Hepatic stellate cell (primary cell): ENCODE data around the gene PC.

Experiments
- DNase-seq: peaks from one replicate; pipeline ENCODE4 v3.0.0; 2011; ENCODE audit warnings: low spot score

The PC gene

DNA sequence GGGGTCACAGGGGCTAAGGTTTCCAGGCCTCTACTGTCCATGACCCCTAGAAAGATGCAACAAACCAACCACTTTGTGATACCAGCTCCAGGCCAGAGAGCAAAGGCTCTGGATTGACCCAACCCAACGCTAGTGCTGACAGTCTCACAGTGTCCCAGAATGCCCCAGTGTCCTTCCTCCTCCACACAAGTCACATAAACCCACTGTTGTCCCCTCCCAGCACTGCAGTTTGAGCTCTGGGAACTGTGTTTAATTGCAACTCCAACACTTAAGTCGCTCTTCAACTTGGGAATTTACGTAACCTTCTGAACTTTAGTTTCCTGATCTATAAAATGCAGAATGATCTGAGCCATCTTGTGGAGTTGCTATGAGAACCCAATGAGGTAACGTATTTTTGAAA lies 47.5 kb downstream of the PC start:
- no peak for DNase-seq

DNA sequence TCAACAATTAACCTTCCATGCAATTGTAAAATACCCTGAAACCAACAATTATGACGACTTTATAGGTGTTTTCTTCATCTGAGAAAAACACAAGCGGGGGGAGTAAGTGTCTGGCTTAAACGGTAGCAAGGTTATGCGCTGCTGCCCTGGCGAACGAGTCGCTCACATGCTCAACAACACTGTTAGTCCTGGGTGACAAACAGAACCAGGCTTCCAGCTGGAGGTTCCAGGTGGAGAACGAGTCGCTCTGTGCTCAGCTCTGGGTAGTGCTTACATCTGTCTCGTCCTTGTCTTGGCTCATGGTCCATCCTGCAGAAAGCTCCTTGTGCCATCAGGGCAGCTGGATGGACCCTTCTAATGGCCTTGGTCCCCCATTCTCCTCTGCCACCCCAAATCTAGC lies 48.2 kb downstream of the PC start:
- DNase-seq, result no peak

DNA sequence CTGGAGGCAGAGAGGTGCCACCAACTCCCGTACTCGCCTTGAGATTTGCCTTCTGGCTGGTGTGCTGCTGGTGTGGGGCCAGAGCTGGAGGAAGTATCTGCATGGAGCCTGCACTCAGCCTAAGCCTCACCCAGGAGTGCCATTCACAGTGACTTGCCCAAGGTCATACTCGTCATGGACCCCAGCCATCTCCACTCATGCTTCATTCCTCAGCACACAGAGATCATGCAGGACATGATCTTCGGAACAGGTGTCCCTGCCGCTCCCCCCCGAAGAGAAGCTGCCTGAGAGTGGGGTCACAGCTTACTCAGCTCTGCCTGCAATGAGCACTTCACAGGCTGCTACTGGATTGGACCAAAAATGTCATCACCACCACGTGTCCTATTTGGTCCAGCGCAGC lies 49.0 kb downstream of the PC start:
- no peak for DNase-seq

DNA sequence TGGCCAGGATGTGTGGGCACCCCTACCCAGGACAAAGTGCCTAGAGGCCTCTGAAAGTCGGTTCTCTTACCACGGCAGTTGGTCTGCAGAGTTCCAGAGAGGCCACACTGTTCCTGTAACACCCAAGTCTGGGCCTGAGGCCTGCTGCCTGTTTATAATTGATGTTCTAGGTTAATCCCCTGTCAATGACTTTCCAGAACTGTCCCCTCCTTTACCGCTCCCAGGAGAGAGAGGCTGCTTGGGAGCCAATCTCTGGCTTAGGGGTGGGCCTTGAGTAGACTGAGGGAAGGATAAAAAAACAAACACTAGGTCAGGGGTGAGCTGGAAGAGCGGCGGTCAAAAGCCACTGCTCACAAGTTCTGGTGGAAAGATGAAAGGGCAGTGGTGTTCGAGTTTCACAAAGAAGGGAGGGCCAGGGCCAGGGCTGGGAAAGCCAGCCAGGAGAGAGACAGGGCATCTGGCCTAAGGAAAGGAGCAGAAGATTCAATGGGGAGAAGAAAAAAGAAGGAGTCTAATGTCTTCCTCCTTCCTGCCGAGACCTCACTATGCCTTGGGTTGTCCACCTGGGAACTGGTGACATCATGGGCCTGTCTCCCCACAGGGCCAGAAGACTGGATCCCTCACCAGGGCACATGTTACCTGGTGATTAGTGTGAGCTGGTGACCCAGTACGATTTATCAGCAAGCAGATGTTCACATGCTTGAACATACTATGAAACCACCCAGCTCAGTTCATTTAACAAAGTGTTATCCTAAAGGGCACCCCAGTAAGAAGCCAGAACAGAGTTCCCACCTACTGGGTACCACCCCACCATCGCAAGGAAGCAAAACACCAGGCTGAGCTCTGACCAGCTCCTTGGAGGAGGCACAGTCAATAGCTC lies 50.2 kb downstream of the PC start:
- DNase-seq, result no peak

DNA sequence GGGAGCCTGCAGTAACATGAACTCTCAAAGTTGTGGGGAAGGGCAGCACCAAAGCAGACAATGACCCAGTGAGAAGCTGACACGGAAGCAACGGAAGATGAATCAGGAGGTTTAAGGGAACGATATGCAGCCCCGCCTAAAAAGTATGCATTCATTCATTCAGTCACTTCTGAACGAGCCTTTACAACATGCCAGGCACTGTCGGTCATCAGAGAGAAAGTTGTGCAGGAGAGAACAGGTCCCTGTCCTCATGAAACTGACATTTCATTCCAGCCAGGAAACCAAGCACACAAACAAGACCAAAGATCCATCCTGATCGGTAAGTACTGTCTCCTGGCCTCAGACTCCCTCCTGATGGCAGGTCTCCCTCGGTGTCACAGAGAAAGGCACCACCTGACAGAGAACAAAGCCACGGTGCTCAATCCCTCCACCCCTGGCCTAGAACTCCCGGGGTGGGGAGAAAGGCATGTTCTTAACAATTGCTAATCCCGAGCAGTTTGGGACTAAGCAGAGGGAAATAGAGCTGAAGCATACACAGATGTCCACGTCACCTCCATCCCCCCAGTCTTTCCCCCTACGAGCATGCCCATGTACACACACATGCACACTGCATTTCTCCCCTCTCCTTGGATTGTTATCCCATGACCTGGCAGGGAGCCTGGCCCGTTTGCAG lies 52.0 kb downstream of the PC start:
- no peak for DNase-seq

DNA sequence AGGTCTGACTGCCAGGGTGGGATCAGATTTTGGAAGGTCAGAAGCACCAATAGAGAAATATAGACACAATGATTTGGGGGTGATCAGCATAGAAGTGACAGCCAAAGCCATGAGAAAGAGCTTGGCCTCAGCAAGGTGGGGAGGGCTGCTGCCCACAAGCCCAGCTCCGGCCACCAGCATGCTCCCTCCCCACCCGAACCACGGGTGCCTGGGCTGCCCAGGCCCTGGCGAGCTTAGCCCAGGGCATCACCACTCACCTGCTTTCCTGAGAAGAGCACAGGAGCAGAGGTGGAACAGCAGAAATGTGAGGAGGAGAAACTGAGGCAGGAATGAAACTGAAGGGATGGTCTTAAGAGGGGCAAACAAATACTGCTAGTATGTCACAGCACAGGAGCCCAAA lies 52.6 kb downstream of the PC start:
- no peak for DNase-seq

DNA sequence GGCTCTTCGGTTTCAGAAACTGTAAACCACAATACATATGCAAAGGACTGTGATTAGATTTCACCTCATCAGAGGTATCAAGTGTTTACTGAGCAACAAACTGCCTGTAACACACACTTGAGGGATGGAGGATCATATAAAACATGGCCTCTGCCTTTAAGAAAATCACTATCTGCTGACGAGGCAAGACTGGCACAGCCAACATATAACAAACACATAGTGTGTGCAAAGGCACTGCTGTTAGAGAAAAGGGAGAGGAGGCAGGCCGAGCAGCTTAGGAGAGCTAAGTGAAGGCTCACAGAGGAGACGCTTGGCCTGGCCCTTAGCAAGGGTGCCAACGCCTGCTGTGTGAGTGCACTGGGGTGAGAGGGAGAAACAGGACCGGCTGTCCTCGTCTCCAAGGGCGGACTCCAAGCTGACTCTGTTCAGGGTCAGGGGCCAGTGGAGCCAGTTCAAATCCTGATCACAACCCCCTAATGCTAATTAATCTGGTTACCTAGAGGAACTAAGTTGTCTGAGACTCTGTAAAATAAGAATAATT lies 53.1 kb downstream of the PC start:
- DNase-seq, result no peak

DNA sequence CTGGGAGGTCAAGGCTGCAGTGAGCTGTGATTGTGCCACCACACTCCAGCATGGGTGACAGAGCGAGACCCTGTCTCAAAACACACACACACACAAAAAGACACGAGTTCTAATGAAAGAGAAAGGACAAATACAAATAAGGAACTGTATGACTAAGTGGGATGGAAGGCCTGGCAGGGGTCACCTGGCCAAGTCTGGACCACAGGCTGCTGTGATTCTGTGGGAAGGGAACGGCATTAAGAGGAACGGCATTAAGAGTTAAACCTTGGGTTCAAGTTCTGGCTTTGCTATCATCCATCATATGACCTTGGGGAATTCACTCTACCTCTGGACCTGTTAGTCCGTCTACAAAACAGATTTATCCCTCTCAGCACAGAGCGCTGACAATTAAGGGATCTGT lies 53.6 kb downstream of the PC start:
- no peak for DNase-seq

DNA sequence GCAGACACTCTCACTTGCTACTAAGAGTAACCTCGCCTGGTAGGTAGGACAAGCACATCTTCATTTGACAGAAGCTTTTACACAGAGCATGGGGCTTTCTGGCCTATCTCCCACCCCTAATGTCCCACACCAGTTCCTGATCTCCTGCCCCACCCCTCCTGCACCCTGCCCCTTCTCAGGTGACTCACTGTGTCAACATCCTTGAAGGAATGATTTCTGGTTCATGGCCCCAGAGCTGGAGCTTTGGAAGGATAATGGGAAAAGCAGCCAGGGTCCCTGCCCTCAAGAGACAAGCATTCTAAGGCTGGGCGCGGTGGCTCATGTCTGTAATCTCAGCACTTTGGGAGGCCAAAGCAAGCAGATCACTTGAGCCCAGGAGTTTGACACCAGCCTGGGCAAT lies 54.1 kb downstream of the PC start:
- no peak for DNase-seq

DNA sequence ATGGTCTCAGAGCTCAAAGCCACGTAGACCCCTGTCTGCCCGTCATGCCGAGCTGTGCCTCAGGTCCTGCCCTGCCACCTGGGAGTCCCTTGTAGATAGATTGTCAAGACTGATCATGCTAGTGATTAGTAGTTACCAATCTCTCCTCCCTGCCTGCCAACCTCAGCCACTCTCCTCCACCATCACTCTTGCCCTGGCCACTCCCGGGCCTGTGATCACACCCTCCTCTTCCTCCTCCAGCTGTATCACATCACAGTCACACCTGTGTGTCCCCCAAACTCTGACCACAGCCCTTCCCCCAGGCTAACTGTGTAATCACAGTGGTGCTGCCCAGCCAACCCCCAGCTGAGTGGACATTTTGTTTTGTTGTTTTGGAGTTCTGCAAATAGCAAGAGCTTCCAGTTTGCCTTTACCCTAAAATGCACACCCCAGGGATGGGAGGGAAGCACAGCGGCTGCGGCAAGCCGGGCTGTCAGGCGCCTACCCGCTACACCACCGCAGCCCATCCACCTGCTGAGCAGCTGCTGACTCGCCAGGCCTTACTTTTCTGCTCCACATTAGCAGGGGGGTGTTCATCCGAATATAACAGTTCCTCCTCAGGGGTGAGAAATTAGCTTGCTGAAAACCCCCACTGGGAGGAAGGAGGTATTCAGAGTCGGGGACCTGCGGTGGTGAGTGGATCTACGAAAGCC lies 55.6 kb downstream of the PC start:
- no peak for DNase-seq

DNA sequence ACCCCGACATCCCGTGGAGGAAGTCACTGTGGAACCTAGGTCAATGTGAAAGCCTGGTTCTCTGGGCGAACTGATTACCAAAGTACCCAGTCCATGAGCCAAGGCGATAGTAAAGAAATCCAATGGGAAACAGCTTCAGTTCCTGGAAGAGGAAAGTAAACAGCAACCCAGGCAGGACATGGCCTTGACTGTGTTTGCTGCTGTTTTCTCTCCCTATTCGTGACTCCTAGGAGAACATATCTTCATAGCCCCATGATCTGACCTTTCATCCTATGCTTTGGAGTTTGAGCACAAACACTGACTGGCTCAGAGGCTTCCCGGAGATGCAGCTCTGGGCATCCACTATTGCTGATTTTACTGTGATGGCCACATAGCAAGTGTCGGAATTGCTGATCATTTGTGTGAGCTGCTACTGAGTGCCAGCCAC lies 56.2 kb downstream of the PC start:
- no peak for DNase-seq

DNA sequence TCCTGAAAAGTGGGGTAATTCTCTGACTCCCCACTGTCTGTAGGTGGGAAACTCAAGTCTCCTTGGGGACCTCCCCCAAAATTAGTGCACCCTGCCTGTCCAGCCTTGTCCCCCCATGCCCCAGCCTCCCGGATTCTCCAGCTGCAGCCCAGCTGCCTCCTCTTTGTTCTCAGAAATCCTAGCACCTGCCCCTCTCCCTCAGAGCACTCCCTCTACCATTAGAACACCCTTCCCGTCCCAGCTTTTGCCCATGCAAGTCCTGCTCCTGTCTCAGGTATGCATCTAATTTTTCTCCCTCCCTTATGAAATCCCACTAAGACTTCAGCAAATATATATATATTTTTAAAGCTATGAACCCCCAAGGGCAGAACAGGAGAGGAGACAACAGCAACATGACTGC lies 64.0 kb downstream of the PC start:
- DNase-seq, result no peak

DNA sequence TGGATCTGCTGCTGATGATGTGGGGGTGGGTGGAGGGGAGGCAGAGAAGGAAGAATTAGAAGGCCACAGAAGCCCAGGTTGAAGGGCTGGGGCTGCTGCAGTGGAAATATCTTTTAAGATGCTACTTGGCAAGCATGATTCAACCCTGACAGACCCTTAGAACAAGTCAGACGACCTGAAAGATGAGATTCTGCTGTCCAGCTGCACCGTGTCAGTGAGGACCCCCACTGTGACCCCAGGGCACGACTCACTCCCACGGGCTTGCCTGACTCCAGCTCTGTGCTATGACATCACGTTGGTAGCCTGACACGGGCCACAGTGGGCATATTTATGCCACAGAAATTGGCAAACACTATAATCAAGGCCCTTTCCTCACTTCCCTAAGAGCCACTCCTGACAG lies 65.3 kb downstream of the PC start:
- no peak for DNase-seq

DNA sequence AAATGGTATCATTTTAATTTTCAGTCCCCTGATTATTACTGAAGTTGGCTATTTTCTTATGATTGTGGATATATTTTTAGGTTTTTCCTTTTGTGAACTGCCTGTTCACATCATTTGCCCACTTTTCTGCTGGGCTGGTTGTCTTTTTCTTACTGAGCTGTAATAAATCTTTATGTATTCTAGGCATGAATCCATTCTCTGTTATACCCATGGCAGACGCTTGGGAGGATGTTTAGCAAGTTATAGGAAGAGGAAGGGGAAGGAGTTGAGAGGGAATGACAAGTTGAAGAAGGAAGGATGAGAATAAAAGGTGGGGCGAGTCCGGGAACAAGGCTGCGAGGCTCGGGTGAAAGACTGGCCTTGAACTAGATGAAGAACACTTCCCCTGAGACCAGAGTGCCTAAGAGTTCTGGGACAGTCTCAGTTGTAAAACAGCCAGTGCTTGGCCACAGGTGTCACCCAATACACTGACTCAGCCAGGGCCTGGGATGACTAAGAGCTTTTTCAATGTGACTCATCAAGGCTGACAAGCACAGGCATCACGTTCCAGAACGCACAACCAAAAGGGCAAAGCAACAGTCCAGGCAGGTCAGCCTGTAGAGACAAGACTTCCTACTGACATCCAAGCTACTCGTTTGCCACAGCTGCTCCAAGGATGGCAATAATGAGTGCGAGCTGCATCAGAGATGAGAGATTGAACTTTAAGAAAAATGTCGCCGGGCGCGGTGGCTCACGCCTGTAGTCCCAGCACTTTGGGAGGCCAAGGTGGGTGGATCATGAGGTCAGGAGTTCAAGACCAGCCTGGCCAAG lies 66.1 kb downstream of the PC start:
- peak; percentile 91 for DNase-seq

DNA sequence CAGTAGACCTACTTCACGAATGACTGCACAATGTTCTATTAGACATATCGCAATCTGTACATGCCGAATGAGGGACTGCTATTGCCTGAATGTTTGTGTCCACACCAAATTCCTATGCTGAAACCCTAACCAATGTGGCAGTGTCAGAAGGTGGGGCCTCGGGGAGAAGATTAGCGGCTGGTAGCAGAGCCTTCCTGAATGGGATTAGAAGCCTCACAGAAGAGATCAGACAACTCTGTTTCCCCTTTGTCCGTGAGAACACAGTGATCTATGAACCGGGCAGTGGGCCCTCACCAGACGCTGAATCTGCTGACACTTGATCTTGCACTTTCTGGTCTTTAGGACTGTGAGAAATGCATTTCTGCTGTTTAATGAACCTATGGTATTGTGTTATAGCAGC lies 68.2 kb downstream of the PC start:
- no peak for DNase-seq

DNA sequence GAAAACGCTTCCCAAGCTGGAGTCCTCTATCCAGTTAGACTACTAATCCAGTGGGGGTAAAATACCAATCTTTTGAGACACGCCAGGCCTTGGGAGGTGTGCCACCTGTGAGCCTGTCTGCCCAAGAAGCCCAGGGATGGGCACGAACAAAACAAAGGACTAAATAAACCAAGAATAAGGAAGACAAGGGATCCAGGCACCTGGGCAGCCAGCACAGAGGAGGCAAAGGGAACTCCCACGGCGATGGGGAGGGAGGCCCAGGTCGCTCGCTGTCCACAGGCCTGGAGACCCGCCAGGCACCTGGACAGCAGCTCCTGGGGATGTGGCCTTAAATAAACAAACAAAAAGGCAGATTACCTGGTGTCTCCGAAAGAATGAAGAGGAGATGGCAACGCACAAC lies 69.9 kb downstream of the PC start:
- no peak for DNase-seq

DNA sequence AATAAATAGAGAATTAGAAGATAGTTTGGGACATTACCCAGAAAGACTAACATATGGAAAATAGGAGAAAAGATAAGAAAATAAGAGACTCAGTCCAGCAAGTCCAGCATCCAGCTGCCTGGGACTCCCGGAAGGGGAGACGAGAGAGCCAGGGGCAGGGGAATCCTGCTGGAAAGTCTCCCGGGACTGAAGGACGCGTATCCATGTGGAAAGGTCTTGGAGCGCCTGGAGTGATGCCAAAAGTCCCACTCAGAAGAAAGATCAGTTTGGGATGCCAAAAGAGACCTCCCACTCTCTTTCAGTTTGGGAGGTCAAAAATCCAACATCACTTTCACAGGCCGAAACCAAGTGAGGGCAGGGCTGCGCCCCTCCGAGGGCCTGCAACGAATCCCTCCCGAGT lies 70.7 kb downstream of the PC start:
- no peak for DNase-seq

DNA sequence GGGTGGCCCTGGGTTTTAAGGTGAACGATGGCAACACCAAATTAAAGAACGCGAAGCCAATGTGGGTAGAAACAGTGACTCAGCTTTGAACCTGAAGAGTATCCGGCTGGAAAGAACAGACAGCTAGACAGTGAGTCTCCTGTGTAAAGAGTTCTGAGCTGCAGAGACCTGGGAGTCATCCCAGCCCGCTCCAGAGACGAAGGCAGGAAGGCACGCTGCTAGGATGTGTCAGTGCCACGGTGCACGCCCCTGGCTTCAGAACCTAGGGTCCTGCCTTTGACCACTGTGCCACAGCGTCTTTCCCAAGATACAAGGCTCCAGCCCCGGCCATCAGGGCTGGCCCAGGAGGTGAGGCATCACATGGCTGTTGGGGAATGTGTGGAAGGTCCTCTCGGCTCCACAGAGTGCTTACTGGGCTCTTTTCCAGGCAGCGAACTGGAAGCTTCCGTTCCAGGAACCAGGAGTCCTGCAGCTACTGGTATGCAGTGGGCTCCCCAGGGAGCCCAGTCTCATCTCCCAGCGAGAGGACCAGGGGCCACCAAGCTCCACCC lies 71.4 kb downstream of the PC start:
- DNase-seq, result peak; percentile 90

DNA sequence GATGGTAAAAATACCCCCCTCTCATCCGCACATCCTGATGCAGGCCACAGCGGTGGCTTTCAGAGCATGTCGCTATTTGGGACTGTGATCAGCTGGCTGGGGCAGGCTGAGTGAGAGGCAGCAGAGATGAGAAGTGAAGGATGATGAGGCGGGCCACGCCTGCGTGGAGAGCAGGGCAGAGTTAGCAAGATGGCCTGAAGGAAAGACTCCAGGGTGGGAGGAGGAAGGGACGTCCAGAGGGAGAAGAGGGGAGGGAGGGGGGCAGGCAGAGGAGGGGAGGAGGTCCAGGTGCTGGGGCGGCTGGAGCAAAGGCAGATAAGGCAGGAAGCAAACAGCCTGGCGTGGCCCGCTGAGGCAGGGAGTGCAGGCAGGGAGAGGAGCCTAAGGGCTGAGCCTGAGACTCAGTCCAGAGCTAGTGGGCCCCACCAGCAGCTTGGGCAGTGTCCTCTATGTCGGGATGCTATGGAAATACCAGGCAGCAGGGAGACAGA lies 72.2 kb downstream of the PC start:
- no peak for DNase-seq

DNA sequence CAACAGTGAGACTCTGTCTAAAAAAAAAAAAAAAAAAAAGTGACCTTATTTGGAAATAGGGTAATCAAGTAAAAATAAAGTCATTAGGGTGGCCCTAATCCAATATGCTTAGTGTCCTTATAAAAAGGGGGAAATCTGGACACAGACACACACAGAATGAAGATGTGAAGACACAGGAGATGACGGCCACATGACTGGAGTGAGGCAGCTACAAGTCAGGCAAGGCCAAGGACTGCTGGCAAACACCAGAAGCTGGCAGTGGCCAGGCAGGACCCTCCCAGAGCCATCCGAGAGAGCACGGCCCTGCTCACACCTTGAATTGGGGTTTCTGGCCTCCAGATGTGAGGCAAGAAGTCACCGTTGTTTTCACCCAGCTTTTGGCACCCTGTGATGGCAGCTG lies 72.7 kb downstream of the PC start:
- no peak for DNase-seq

DNA sequence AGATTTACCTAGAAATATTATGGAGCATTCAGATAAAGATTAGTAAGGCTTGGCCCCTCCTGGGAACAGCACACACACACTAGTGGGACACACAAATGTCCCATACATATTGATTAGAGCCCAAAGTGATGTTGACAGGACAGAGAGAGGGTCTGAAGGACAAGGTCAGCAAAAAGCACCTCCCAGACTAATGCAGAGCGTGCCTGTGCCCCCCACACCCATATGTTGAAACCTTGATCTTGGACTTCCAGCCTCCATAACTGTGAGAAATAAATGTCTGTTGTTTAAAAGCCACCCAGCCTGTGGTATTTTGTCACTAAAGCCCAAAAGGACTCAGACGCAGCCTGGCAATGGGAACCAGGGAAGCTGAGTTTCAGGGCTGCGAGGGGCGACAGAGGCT lies 73.7 kb downstream of the PC start:
- no peak for DNase-seq
